GM19468 (cell line): Measurements from ENCODE around the gene DCBLD1.

Experiments used
- ATAC-seq: cut with Tn5 transposase; IDR thresholded peaks from one replicate; pipeline ENCODE4 v1.9.1; 2021; ENCODE audit warnings: mild to moderate bottlenecking, moderate library complexity, moderate number of reproducible peaks; ENCODE audit not compliant: unreplicated experiment; ENCODE audit errors: extremely low read depth

DCBLD1 gene

GRCh38 chr6:117469356-117469755 lies 13.1 kb upstream of the DCBLD1 start:
- ATAC-seq, result no peak

GRCh38 chr6:117469791-117470190 lies 12.7 kb upstream of the DCBLD1 start:
- ATAC-seq, result no peak

GRCh38 chr6:117472667-117473066 lies 9.8 kb upstream of the DCBLD1 start:
- ATAC-seq, result no peak

- no peak for ATAC-seq
Measured at GRCh38 chr6:117473401-117473800, 9.1 kb upstream of the DCBLD1 start.

GRCh38 chr6:117477988-117478852 lies 4.3 kb upstream of the DCBLD1 start:
- ATAC-seq, result no peak

- ATAC-seq, result no peak
Measured at GRCh38 chr6:117478853-117479231, 3.6 kb upstream of the DCBLD1 start.

- no peak for ATAC-seq
Measured at GRCh38 chr6:117480651-117481050, 1.8 kb upstream of the DCBLD1 start.

GRCh38 chr6:117481278-117481925 lies 1.1 kb upstream of the DCBLD1 start:
- ATAC-seq, result no peak

- ATAC-seq, result no peak
Measured at GRCh38 chr6:117481926-117482239, 591 bp upstream of the DCBLD1 start.

GRCh38 chr6:117483004-117483644 lies 650 bp downstream of the DCBLD1 start:
- no peak for ATAC-seq

- ATAC-seq, result no peak
Measured at GRCh38 chr6:117483645-117484016, 1.2 kb downstream of the DCBLD1 start.

- ATAC-seq, result no peak
Measured at GRCh38 chr6:117484052-117484646, 1.7 kb downstream of the DCBLD1 start.

GRCh38 chr6:117485433-117485832 lies 3.0 kb downstream of the DCBLD1 start:
- ATAC-seq, result no peak

- ATAC-seq, result no peak
Measured at GRCh38 chr6:117487821-117488220, 5.3 kb downstream of the DCBLD1 start.

GRCh38 chr6:117489003-117489402 lies 6.5 kb downstream of the DCBLD1 start:
- no peak for ATAC-seq

- no peak for ATAC-seq
Measured at GRCh38 chr6:117491916-117492315, 9.4 kb downstream of the DCBLD1 start.

- no peak for ATAC-seq
Measured at GRCh38 chr6:117493470-117493869, 11.0 kb downstream of the DCBLD1 start.

- no peak for ATAC-seq
Measured at GRCh38 chr6:117494283-117494682, 11.8 kb downstream of the DCBLD1 start.

GRCh38 chr6:117494694-117495318 lies 12.3 kb downstream of the DCBLD1 start:
- no peak for ATAC-seq

- no peak for ATAC-seq
Measured at GRCh38 chr6:117495425-117495824, 13.0 kb downstream of the DCBLD1 start.

- no peak for ATAC-seq
Measured at GRCh38 chr6:117495869-117496268, 13.4 kb downstream of the DCBLD1 start.
